Stimulated activated CD8-positive, alpha-beta memory T cell treated with anti-CD3 and anti-CD28 coated beads, Interleukin-4, amount 100 ng/mL, for 4 hours (primary cell): ENCODE measurements around the gene XXYLT1.

Experiments used
- DNase-seq, 2 donors: peaks; one replicate each; pipeline ENCODE4 v3.0.0-alpha.2; 2020; ENCODE audit warnings: low read depth in 2 of 2, low spot score in 1 of 2

XXYLT1 gene

GRCh38 chr3:195267096-195267495 is 3.9 kb downstream of the XXYLT1 start:
- DNase-seq: no peak

DNA sequence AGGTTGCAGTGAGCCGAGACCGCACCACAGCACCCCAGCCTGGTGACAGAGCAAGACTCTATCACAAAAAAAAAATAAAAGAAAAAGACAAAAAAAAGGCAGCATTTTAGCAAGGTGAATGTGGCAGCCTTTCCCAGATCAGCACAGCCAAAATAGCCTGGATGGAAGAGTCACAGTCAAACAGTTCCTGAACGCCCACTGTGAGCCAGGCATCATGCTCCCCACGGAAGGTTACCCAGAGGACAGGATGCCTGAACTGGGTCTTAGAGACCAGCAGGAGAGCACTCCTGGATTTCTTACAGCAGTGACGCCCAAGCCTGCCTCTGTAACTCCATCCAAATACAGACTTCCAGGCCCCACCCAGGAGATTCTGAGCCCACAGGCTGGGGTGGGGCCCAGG is 4.5 kb downstream of the XXYLT1 start:
- no peak for DNase-seq

GRCh38 chr3:195265363-195265976 is 5.5 kb downstream of the XXYLT1 start:
- DNase-seq: no peak

DNA sequence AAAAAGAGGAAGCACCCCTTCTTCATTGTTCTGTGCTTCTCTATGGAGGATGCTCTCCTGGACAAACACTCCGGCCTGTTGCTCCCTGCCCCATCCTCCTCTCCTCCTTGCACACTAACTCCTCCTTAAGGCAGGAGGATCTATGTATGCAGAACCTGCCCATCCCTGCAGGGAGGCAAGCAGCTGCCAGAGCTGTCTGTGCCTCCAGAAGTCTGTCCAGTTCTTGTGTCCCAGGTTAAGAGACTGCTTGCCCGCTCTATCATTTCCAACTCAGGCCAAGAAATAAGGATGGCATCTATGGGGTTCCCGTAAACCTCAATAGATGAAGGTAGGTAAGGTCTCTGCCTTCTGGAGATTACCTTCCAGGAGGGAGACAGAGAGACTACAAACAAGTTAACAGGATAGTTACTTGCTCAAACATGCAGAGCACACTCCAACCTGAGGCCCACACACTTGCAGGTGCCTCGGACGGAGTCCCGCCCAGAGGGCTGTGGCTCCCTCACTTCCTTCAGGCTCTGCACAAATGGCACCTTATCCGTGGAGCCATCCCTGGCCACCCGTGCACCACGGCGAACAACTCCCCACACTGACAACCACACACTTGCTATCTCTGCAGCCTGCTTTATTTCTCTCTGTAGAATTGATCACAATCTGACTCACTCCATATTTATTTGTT is 6.9 kb downstream of the XXYLT1 start:
- no peak for DNase-seq

DNA sequence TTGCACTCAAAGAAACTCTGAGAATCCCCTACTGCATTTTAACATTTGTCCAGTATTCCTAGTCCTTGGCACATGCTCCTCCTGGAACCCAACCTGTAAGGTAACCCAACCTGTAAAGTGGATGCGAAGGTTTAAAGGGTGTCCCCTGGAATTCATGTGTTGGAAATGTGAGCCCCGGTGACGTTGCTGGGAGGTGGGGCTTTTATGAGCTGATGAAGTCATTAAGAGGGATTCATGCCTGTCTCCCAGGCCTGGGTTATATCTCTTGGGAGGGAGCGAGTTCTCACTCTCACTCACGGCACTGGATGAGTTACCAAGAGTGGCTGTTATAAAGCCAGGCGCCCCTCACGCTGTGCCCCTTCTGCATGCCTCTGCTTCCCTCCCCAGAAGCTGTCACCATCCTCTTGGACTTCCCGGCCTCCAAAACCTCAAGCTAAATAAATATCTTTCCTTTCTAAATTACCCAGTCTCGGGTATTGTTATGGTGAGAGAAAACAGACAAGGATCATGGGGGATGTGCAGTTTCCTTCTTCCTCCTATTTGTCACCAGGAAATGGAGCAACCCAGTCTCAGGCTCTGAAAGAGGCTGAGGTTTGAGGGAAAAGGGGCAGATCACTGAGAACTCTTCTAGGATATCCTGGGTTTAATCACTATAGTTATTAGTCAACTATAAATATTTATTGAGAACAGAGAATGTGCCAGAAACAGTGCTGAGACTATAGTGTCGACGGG is 7.6 kb downstream of the XXYLT1 start:
- DNase-seq: no peak

- DNase-seq: no peak
These were observed 9.0 kb downstream of the XXYLT1 start for GRCh38 chr3:195261925-195262324.

- no peak for DNase-seq
These were observed 10.6 kb downstream of the XXYLT1 start for GRCh38 chr3:195260280-195260905.

GRCh38 chr3:195259475-195260279 is 11.3 kb downstream of the XXYLT1 start:
- peak; percentile 73 to 81 for DNase-seq

GRCh38 chr3:195259154-195259474 is 11.8 kb downstream of the XXYLT1 start:
- no peak for DNase-seq

DNA sequence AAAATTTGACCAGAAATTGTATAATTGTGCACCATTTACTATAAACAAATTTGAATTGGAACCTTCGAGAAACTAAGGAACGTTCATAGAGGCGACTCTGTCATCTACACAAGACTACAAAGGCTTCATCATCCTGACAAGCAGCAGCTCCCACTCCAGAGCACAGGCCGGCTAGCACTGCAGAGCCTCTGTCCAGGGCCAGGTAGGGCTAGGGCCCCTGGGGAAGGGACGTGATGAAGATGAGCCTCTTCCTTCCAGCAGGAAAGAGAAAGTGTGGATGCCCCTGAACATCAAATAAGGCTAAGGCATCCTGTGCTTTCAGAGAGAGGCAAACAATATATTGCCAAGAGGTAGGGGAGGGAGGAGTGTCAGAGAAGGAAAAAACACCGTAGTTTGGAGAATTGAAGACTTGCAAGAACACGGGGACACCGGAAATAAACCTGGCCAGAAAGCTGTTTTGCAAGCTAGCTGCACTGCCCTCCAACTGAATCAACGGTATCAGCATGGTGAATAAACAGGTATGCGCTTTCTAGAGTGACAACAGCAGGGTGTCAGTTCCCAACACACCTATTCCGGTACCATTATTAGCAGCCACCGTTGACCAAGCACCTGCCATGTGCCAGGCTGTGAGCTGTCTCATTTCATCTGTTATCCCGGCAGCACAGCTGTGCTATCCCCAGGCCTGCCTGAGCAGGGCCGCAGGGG is 12.4 kb downstream of the XXYLT1 start:
- DNase-seq: no peak

- DNase-seq: no peak
These were observed 13.2 kb downstream of the XXYLT1 start for GRCh38 chr3:195257454-195258448.

DNA sequence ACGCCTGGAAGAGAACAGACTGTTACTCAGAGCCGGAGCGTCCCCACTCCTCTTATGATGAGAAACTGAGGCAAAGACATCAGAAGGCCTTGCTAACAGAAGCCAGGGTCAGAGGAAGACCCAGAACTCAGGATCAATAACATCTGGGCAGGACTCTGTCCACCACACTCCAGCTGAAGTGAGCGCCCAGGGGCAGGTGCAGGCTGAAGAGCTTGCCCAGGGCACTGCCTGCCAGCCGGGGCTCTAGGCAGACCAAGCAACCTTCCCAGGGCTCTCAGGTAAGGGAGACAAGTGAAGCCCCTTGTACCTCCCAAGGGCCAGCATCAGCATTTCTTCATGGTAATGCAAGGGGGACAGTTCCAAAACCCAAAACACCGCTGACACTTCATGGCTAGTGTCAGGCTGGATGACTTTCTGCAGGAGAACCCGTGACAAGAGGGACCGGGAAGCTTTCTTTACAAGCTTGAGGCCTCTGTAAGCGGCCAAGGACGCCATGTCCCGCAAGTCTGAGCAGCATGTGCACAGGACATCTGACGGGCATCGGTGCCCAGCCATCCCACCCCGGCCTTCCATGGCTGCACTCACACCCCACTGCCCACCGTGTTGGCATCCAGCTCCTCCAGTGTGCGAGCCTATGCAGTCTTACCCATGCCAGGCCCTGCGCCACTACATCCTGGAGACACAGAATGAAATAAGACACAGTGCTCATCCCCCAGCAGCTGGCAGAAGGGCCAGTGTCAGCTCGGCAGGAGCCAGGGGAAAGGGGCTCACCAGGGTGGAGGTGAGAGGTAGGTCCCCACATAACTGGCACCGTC is 14.1 kb downstream of the XXYLT1 start:
- no peak for DNase-seq

GRCh38 chr3:195255571-195256501 is 15.1 kb downstream of the XXYLT1 start:
- DNase-seq: no peak

- no peak for DNase-seq
These were observed 15.8 kb downstream of the XXYLT1 start for GRCh38 chr3:195255176-195255500.

- DNase-seq: no peak
These were observed 16.3 kb downstream of the XXYLT1 start for GRCh38 chr3:195254454-195255175.

DNA sequence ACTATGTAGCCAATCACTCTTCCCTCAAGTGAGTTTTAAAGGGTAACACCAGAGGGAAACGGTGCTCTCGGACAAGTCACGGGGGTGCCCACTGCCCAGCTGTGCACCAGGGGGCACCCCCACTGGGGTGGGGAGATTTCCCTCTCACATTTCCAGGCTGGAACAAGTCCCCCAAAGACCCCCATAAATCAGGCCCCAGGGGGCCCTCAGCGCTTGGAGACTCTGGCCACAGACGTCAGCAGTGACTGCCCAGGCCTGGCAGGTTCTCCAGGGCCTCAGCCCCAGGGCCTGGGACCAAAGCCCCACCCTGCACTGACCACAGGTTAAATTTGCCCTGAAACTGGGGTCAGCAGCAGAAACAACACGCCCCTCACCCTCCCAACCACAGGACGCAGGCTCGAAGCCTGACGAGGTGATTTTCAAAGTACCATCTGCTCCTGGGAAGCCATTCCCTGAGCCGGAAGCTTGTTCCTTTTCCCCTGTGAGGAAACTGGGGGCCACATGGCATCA is 17.0 kb downstream of the XXYLT1 start:
- no peak for DNase-seq
